ENCODE data around the gene FMO1.

The FMO1 gene, protein sequence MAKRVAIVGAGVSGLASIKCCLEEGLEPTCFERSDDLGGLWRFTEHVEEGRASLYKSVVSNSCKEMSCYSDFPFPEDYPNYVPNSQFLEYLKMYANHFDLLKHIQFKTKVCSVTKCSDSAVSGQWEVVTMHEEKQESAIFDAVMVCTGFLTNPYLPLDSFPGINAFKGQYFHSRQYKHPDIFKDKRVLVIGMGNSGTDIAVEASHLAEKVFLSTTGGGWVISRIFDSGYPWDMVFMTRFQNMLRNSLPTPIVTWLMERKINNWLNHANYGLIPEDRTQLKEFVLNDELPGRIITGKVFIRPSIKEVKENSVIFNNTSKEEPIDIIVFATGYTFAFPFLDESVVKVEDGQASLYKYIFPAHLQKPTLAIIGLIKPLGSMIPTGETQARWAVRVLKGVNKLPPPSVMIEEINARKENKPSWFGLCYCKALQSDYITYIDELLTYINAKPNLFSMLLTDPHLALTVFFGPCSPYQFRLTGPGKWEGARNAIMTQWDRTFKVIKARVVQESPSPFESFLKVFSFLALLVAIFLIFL

DNA sequence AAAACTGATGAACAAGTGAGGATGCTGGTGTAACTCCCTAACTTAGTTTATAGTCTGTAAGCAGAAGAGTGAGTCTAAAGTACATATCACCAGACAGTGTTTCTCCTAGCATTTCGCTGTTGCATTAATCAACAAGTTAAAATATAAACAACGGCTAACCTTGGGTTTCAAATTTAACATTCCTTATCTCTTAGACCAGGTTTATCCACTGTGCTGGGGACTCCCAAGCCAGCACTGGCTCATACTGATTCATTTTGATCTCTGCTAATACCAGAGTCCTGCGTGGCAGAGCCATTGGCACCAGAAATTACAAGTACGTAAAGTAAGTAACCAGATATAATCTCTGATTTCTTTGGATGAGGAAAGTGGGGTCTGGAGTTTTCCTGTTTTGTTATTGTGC lies at the start of gene FMO1:
Gene FMO1 (plus strand): TSS at position 193 of the 400 bp plus-strand sequence. CDS start 9,594 bp downstream, outside the sequence.
- TF ChIP-seq, protein P1, sequence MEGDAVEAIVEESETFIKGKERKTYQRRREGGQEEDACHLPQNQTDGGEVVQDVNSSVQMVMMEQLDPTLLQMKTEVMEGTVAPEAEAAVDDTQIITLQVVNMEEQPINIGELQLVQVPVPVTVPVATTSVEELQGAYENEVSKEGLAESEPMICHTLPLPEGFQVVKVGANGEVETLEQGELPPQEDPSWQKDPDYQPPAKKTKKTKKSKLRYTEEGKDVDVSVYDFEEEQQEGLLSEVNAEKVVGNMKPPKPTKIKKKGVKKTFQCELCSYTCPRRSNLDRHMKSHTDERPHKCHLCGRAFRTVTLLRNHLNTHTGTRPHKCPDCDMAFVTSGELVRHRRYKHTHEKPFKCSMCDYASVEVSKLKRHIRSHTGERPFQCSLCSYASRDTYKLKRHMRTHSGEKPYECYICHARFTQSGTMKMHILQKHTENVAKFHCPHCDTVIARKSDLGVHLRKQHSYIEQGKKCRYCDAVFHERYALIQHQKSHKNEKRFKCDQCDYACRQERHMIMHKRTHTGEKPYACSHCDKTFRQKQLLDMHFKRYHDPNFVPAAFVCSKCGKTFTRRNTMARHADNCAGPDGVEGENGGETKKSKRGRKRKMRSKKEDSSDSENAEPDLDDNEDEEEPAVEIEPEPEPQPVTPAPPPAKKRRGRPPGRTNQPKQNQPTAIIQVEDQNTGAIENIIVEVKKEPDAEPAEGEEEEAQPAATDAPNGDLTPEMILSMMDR (IDR thresholded peaks at IDR 0.05; ENCODE audit: borderline replicate concordance, insufficient read depth, low read depth, low read length): no peak
- H3K4me3 ChIP-seq (ENCODE audit: low read depth, low read length): no peak within 1 kb of the TSS

DNA sequence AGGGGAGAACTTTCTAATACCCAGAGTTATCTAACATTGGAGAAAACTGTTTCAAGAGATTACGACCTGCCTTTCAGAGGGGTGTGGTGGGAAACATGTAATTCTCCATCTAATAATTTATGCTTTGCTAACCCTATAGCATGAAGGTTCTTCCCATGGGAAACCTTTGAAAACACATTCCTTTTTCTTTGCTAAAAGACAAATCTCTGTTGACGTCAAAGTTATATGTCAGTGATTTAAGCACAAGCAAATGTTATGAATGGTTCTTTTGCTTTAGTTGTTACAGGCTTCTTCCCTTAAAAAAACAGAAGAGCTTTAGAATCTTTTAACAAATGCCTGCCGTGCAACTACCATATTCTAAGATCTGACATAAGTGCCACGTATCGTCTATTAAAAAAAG lies 44.0 kb upstream of the FMO1 start:
- TF ChIP-seq, protein P1 (IDR thresholded peaks at IDR 0.05; ENCODE audit: borderline replicate concordance, insufficient read depth, low read depth, low read length): no peak
- H3K4me3 ChIP-seq (ENCODE audit: low read depth, low read length): no peak overlapping the region

DNA sequence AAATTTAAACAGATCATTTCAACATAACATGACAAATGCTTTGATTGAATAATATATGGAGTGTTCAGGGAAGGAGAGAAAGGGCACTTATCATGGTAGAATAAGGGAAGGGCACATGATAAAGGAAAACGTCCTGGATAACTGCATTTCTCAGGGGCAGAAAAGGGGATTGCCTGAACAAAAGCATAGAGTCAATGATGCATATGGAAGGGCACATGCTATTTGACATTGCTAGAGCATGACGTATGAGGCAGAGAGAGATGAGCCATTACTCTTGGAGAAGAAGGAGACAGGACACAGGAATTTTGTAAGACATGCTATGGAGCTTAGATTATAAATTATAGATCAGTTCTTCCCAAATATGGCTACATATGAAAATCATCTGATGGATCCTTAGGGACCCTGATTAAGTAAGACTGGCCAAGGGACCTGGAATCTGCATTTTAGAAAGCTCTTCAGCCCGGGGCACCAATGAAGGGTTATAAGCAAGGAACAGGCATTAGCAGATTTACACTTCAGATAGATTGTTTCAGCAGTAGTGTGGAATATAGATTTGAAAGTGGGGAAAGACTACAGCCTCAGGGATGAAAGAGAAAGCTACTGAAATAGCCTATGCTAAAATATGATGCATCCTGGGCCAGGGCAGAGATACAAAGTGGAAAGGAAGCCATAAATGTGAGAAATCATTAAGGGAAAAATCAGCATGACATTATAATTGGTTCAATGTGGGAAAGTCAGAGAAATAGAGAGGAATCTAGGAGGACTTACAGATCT lies 41.9 kb upstream of the FMO1 start:
- H3K4me3 ChIP-seq (ENCODE audit: low read depth, low read length): no peak overlapping the region
- TF ChIP-seq, protein P1 (IDR thresholded peaks at IDR 0.05; ENCODE audit: borderline replicate concordance, insufficient read depth, low read depth, low read length): no peak

DNA sequence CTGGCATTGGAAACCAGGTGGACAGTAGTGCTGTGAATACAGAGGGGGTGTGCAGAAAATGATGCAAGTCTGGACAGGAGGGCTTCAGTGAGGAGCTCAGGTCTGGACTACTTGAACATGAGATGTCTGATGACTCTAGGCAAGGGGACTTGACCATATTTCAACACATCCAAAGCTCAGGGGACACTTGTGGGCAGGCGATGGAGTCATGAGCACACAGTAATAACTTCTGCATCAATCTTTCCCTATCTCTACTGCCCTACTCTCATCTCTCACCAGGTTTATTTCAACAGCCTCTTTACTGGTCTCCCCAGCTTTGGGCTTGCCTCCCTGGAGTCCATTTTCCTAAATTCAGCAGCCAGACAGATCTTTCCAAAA lies 41.3 kb upstream of the FMO1 start:
- TF ChIP-seq, protein P1 (IDR thresholded peaks at IDR 0.05; ENCODE audit: borderline replicate concordance, insufficient read depth, low read depth, low read length): no peak
- no peak overlapping the region for H3K4me3 ChIP-seq (ENCODE audit: low read depth, low read length)

DNA sequence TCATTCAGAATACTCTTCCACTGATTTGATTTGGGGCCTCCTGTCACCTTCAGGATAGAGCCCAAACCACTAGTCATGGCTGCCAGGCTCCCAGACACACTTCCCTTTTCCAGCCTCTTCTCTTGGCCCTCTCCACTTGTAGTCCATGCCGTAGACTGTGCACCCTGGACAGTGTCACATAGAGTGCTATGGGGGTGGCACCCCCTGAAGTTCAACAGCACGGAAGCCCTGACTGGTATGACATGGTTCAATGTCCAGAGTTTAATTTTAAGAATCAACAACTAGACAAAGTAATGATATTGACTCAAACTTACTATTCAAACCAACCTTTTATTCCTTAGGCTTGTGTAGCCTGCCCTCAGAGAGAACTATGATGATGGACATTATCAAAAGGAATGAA lies 40.9 kb upstream of the FMO1 start:
- H3K4me3 ChIP-seq (ENCODE audit: low read depth, low read length): no peak overlapping the region

DNA sequence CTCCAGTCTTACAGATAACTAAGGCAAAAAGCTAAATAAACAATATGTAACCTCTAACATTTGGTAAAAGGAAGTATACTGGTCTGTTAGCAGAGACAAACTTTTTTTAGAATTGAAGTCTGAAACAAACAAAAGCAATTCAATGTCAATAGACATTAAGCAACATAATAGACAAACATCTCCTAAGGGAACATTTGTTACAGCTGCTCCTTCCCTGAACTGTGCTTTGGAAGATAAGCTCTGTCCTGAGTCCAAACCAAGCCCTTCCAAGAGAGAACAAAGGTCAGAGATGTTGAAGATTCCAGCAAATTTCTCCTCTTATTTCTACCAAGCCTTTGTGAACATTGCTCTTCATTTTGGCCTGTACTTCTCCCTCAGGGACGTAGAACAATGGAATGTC lies 37.9 kb upstream of the FMO1 start:
- no peak overlapping the region for H3K4me3 ChIP-seq (ENCODE audit: low read depth, low read length)
- TF ChIP-seq, protein P1 (IDR thresholded peaks at IDR 0.05; ENCODE audit: borderline replicate concordance, insufficient read depth, low read depth, low read length): no peak

More for the DNA sequence above, 40.9 kb upstream of the FMO1 start:
- TF ChIP-seq, protein P1 (IDR thresholded peaks at IDR 0.05; ENCODE audit: borderline replicate concordance, insufficient read depth, low read depth, low read length): no peak

Measured in GM12875 (cell line).